Epithelial cell of proximal tubule (primary cell): Measurements from ENCODE around the gene MARCHF6. TPM values are rescaled to one million over a fixed set of nuclear protein-coding genes. Genes with fewer than 3 reads are reported as not detected.
"Not testable (repeated sequence)": the region's sequence is repeated elsewhere in the genome, so short reads cannot be mapped to it uniquely, and the experiment has no call there.

Experiments
- DNase-seq: peaks from one replicate; pipeline ENCODE4 v3.0.0-alpha.2; 2011; ENCODE audit warnings: low read depth
- H3K4me3 ChIP-seq: 2 replicates; pipeline ENCODE4 v1.5.1; 2011; ENCODE audit warnings: low read depth, mild to moderate bottlenecking, low read length
- total RNA-seq: library from RNA; depleted of rRNA; stranded (reverse); fragments of >200 nt; gene quantifications from 2 replicates; pipeline ENCODE4 v1.2.3, GENCODE V29; 2015
- TF ChIP-seq, protein P1 (sequence below): conservative IDR thresholded peaks from 2 replicates; pipeline ENCODE4 v1.5.1; 2012; ENCODE audit warnings: low read depth, mild to moderate bottlenecking, low read length

Gene MARCHF6
- total RNA-seq, 1 donor from 2014 or later: 27.0 TPM

DNA sequence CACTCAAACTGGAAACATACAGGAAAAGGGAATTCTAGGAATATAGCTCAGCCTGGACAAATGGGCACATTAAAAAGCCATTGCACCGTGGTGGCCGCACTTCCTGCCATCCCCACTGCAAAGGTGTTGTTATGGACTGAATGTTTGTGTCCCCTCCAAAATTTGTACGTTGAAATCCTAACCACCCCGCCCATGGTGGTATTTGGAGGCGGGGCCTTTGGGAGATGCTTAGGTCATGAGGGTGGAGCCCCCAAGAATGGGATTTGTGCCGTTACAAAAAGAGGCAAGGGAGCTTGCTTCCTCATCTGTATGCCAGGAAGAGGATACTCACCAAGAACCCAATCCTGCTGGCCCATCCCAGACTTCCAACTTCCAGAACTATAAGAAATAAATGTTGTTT, 44.7 kb upstream of the MARCHF6 start:
- no peak overlapping the region for H3K4me3 ChIP-seq
- TF ChIP-seq, protein P1, sequence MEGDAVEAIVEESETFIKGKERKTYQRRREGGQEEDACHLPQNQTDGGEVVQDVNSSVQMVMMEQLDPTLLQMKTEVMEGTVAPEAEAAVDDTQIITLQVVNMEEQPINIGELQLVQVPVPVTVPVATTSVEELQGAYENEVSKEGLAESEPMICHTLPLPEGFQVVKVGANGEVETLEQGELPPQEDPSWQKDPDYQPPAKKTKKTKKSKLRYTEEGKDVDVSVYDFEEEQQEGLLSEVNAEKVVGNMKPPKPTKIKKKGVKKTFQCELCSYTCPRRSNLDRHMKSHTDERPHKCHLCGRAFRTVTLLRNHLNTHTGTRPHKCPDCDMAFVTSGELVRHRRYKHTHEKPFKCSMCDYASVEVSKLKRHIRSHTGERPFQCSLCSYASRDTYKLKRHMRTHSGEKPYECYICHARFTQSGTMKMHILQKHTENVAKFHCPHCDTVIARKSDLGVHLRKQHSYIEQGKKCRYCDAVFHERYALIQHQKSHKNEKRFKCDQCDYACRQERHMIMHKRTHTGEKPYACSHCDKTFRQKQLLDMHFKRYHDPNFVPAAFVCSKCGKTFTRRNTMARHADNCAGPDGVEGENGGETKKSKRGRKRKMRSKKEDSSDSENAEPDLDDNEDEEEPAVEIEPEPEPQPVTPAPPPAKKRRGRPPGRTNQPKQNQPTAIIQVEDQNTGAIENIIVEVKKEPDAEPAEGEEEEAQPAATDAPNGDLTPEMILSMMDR: no peak
- no peak for DNase-seq

DNA sequence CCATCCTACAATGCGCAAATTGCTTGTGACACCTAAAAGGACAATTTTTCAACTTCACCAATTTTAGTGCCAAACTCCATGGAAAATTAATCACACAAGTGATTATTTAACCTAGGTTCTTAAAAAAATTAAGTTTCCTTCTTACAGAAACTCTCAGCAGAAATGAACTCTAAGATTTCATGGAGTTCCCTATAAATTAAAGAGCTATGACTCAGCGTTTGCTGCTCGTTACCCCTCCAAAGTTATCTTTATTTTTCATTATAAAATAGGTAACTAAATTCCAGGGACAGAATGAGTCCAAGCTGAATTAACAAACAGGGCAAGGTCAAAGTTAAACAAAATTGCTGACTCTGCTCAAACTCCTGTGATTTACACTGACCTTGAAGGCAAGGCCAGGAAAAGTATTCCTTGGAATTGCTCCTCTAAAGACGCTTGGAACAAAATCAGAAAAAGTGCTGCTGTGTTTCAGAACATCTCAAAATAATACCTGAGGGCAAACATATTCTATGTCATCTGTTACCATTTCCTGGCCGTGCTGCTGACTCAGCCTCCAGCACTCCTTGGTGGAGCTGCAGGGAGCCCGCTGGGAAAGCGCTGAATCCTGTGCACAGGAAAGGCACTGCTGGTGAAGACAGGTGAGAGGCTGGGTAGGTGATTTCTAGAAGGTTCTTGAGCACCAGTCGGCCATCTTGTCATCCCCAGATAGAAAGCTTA, 43.3 kb upstream of the MARCHF6 start:
- H3K4me3 ChIP-seq: no peak overlapping the region
- DNase-seq: no peak

DNA sequence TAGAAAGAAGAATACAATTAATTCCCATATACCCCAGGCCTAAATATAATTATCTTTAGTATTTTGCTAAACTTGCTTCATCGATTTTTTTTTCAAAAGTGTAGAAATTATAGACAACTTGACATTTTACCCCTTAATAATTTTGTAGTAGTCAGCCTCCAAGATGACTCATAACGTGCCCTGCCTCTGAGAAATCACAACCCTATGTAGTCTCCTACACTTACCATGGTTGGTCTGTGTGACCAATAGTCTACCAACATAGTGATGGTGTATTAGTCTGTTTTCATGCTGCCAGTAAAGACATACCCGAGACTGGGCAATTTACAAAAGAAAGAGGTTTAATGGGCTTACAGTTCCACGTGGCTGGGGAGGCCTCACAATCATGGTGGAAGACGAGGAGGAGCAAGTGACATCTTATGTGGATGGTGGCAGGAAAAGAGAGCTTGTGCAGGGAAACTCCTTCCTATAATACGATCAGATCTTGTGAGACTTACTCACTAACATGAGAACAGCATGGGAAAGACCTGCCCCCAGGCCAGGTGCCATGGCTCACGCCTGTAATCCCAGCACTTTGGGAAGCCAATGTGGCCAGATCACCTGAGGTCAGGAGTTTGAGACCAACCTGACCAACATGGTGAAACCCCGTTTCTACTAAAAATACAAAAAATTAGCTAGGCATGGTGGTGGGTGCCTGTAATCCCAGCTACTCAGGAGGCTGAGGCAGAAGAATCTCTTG, 42.5 kb upstream of the MARCHF6 start:
- not testable (repeated sequence) for H3K4me3 ChIP-seq, DNase-seq

More for the DNA sequence above, 43.3 kb upstream of the MARCHF6 start:
- TF ChIP-seq, protein P1: no peak

DNA sequence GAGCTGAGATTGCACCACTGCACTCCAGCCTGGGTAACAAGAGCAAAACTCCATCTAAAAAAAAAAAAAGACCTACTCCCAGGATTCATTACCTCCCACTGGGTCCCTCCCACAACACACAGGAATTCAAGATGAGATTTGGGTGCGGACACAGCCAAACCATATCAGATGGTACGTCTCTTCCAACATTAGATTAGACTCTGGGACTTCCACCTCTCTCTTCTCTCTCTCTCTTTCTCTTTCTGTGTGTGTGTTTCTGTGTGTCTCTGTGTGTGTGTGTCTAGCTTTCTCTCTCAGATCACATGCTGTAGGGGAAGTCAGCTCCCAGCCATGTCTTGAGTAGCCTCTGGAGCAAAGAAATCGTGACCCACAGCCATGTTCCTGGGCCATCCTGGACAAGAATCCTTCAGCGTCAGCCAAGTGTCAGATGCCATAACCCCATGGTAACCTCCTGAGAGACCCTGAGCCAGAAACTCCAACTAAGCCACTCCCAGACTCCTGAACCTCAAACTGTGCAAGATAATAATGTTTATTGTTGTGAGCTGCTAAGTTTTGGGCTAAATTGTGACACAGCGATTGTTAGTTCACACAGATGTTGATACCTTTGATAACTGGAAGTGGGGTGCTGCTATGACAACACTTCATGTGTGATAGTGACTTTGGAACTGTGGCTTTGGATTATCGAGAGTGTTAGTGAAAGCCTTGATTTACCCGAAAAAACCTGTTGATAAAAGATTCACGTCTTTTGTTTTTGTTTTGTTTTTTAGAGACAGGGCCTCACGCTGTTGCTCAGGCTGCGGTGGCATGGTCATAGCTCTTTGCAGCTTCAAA, 41.7 kb upstream of the MARCHF6 start:
- no peak for DNase-seq
- H3K4me3 ChIP-seq: no peak overlapping the region
- TF ChIP-seq, protein P1: no peak

DNA sequence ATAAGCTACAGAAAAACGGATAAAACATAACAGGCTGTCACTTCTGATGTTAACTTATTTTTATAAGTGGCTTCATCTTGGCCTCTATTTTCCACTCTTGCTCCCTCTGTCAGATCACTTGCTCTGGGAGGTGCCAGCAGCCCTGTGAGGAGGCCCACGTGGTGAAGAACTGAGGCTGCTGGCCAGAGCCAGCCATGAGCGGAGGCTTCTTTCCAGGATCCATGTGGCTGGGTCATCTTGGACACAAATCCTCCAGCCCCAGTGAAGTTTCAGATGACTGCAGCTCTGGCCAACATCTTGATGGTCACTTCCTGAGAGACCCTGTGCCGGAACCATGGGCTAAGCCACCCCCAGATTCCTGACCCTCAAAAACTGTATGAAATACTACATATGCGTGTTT, 38.3 kb upstream of the MARCHF6 start:
- TF ChIP-seq, protein P1: no peak
- no peak overlapping the region for H3K4me3 ChIP-seq
- DNase-seq: no peak

DNA sequence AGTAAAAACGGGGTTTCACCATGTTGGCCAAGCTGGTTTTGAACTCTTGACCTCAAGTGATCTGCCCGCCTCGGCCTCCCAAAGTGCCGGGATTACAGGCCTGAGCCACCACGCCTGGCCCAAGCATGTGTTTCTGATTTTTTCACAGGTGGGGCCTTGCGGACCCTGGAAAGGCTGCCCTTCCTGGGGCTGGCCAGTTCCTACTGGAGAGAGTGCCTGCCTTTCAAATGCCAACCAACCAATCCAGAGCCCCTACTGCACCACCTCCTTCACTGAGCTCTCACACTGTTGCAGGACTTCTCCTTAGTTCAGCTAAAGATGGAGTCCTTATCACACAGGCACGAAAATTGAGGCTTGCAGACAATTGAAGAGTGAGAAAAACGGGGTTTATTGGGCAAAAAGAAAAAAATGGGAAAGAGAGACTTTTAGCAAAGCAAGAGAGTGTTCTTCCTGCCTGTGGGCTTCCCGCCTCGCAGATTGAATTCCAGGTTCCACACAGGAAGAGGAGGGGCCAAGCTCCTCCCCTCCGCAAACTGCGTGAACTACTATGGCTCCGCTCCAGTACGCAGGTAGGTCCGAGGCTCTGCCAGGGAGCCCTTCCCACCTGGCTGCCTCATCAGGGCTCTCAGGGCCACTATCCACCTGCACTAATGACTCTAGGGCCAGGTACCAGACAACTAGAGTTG, 37.5 kb upstream of the MARCHF6 start:
- no peak for DNase-seq
- H3K4me3 ChIP-seq: no peak overlapping the region
- TF ChIP-seq, protein P1: no peak
